Gastrocnemius medialis (tissue), 4 donors: ENCODE measurements around the gene CAMK2D.

Experiments
- CTCF ChIP-seq, 5 experiments: fragments of 450-650 bp in 3 of 5; fragments of 200-600 bp in 2 of 5; sonication (generic) in 2 of 5; IDR thresholded peaks in 4 of 5; conservative IDR thresholded peaks in 1 of 5; 1 replicate in 4 of 5; 2 replicates in 1 of 5; pipeline ENCODE4 v1.5.1; 2016 to 2019; ENCODE audit warnings: antibody characterized with exemption in 5 of 5, mild to moderate bottlenecking in 3 of 5, moderate library complexity in 3 of 5
- POLR2A ChIP-seq, 2 donors: fragments of 450-650 bp; IDR thresholded peaks; one replicate each; pipeline ENCODE4 v1.6.1; 2017; ENCODE audit warnings: antibody characterized with exemption in 2 of 2, mild to moderate bottlenecking in 2 of 2, moderate library complexity in 2 of 2

DNA sequence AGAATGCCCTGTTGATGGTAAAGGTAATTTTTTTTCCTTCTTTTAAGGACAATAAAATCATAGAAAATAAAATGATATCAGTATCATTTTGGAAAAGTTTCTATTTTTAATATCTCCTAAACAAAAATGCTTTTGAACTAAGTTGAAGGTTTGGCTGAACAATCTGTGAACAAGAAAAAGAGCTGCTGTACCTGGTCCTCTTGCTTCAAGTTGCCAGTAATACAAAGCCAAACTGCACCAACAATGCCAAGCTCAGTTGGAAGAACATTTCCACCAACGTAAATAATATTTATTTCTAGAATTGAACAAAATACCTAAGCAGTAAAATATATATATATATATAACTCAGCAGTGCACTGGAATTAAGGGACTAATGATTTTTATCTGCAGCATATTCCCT, 132.8 kb downstream of the CAMK2D start:
- TF ChIP-seq CTCF (IDR thresholded peaks at IDR 0.05 in 4 of 5, conservative IDR thresholded peaks at IDR 0.05 in 1 of 5) (no peak), POLR2A (IDR thresholded peaks at IDR 0.05) (no peak)
